ENCODE data around the gene CCDC85B.
A peak's percentile ranks its signal among the peaks of the same experiment; 100 is the strongest.

The CCDC85B gene

GRCh38 chr11:65869643-65870306 lies 20.7 kb upstream of the CCDC85B start:
- no peak for DNase-seq

- DNase-seq = no peak
These were observed 20.2 kb upstream of the CCDC85B start for GRCh38 chr11:65870307-65870658.

GRCh38 chr11:65870706-65871681 lies 19.5 kb upstream of the CCDC85B start:
- DNase-seq = no peak

GRCh38 chr11:65871811-65872548 lies 18.5 kb upstream of the CCDC85B start:
- DNase-seq = no peak

GRCh38 chr11:65872586-65873317 lies 17.7 kb upstream of the CCDC85B start, which contains the start of gene EFEMP2:
Gene EFEMP2 (minus strand): TSS chr11:65872800. CDS start chr11:65872354, 446 bp downstream.
- no peak for DNase-seq

GRCh38 chr11:65873318-65874156 lies 16.9 kb upstream of the CCDC85B start:
- DNase-seq = peak; percentile 92

GRCh38 chr11:65879617-65880016 lies 10.9 kb upstream of the CCDC85B start, which contains the start of gene CTSW:
Gene CTSW (plus strand): TSS chr11:65879837. CDS start chr11:65879855, 18 bp downstream.
- DNase-seq = no peak

GRCh38 chr11:65880027-65880426 lies 10.4 kb upstream of the CCDC85B start:
- no peak for DNase-seq

- DNase-seq = no peak
These were observed 9.5 kb upstream of the CCDC85B start for GRCh38 chr11:65880844-65881421.

GRCh38 chr11:65882120-65883057 lies 8.1 kb upstream of the CCDC85B start:
- DNase-seq = no peak

GRCh38 chr11:65883058-65883761 lies 7.3 kb upstream of the CCDC85B start:
- DNase-seq = no peak

GRCh38 chr11:65883786-65884715 lies 6.4 kb upstream of the CCDC85B start:
- no peak for DNase-seq

- peak; percentile 81 for DNase-seq
These were observed 5.8 kb upstream of the CCDC85B start for GRCh38 chr11:65884716-65885092.

- DNase-seq = no peak
These were observed 5.2 kb upstream of the CCDC85B start for GRCh38 chr11:65885231-65885630.

- no peak for DNase-seq
These were observed 4.5 kb upstream of the CCDC85B start for GRCh38 chr11:65885808-65886536.

- DNase-seq = no peak
These were observed 3.4 kb upstream of the CCDC85B start for GRCh38 chr11:65886826-65887722.
